HEK293T (cell line): ENCODE measurements around the gene FBLN1.

Experiments used
- ARNT ChIP-seq: fragments of 450-650 bp; IDR thresholded peaks from 2 replicates; pipeline ENCODE4 v1.6.1; 2017; ENCODE audit warnings: mild to moderate bottlenecking
- BHLHE40 ChIP-seq: fragments of 450-650 bp; IDR thresholded peaks from 2 replicates; pipeline ENCODE4 v1.6.1; 2016; ENCODE audit warnings: mild to moderate bottlenecking, moderate library complexity, borderline replicate concordance
- CTBP1 ChIP-seq: fragments of 450-650 bp; IDR thresholded peaks from 2 replicates; pipeline ENCODE4 v1.6.1; 2016; ENCODE audit warnings: borderline replicate concordance
- ELF4 ChIP-seq: fragments of 450-650 bp; IDR thresholded peaks from 2 replicates; pipeline ENCODE4 v1.6.1; 2017; ENCODE audit warnings: antibody characterized with exemption
- FOXA1 ChIP-seq: fragments of 450-650 bp; IDR thresholded peaks from 2 replicates; pipeline ENCODE4 v1.6.1; 2016; ENCODE audit warnings: mild to moderate bottlenecking
- FOXK2 ChIP-seq: fragments of 450-650 bp; IDR thresholded peaks from 2 replicates; pipeline ENCODE4 v1.6.1; 2016; ENCODE audit warnings: mild to moderate bottlenecking
- FOXM1 ChIP-seq: fragments of 450-650 bp; IDR thresholded peaks from 2 replicates; pipeline ENCODE4 v1.6.1; 2017; ENCODE audit warnings: mild to moderate bottlenecking, borderline replicate concordance
- HDGF ChIP-seq: fragments of 450-650 bp; IDR thresholded peaks from 2 replicates; pipeline ENCODE4 v1.6.1; 2017; ENCODE audit warnings: antibody characterized with exemption, borderline replicate concordance
- SP1 ChIP-seq: fragments of 450-650 bp; IDR thresholded peaks from 2 replicates; pipeline ENCODE4 v1.6.1; 2017
- SUZ12 ChIP-seq: fragments of 450-650 bp; IDR thresholded peaks from 2 replicates; pipeline ENCODE4 v1.6.1; 2016; ENCODE audit warnings: mild to moderate bottlenecking
- TARDBP ChIP-seq: fragments of 450-650 bp; IDR thresholded peaks from 2 replicates; pipeline ENCODE4 v1.6.1; 2016
- TF ChIP-seq, protein P1 (sequence below): fragments of 450-650 bp; IDR thresholded peaks from 2 replicates; pipeline ENCODE4 v1.6.1; 2016

- TF ChIP-seq SP1 = no peak
- TF ChIP-seq, protein P1, sequence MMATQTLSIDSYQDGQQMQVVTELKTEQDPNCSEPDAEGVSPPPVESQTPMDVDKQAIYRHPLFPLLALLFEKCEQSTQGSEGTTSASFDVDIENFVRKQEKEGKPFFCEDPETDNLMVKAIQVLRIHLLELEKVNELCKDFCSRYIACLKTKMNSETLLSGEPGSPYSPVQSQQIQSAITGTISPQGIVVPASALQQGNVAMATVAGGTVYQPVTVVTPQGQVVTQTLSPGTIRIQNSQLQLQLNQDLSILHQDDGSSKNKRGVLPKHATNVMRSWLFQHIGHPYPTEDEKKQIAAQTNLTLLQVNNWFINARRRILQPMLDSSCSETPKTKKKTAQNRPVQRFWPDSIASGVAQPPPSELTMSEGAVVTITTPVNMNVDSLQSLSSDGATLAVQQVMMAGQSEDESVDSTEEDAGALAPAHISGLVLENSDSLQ = no peak
- TF ChIP-seq HDGF = no peak
- no peak for TF ChIP-seq BHLHE40
- no peak for TF ChIP-seq FOXM1
- no peak for TF ChIP-seq ARNT
- no peak for TF ChIP-seq ELF4
- TF ChIP-seq FOXK2 = no peak
- no peak for TF ChIP-seq SUZ12
- TF ChIP-seq CTBP1 = no peak
- TF ChIP-seq FOXA1 = no peak
- TF ChIP-seq TARDBP = no peak
Observed at GRCh38 chr22:45473626-45474237, 29.0 kb upstream of the FBLN1 start.
